Panc1 (cell line): ENCODE measurements around the gene CFAP58. TPM values are rescaled to one million over a fixed set of nuclear protein-coding genes. Genes with fewer than 3 reads are reported as not detected.

Source experiments
- ATAC-seq: fragments of 200-7000 bp; cut with Tn5 transposase; 2 replicates; pipeline ENCODE4 v1.9.1; 2020; ENCODE audit warnings: mild to moderate bottlenecking, moderate library complexity
- BruUV-seq: library from RNA; stranded (reverse); fragments of 400-500 nt; replicated peaks from 2 replicates; lab custom pipeline; 2021; lab: Mats Ljungman, UMichigan
- CTCF ChIA-PET: fragments of 300-600 bp; sonication (Branson Sonifier 250); formaldehyde crosslinking; loops from one replicate; lab custom pipeline; 2022; ENCODE audit warnings: antibody characterized with exemption; lab: Charles Lee
- POLR2A ChIA-PET: fragments of 300-600 bp; sonication (Branson Sonifier 250); formaldehyde crosslinking; loops from one replicate; lab custom pipeline; 2022; ENCODE audit warnings: antibody characterized with exemption; lab: Charles Lee
- DNase-seq: peaks from one replicate; pipeline ENCODE4 v3.0.0-alpha.2; 2010; ENCODE audit warnings: low read depth, low spot score
- H3K27ac ChIP-seq: 2 replicates; pipeline ENCODE4 v1.5.1; 2011; ENCODE audit warnings: mild to moderate bottlenecking, low read length, inconsistent platforms
- H3K27me3 ChIP-seq: fragments of 200-500 bp; sonication (Bioruptor generic); 2 replicates; pipeline ENCODE4 v1.6.0; 2014; ENCODE audit warnings: low read length, inconsistent platforms; ENCODE audit not compliant: control insufficient read depth, insufficient read depth
- H3K36me3 ChIP-seq: fragments of 200-500 bp; sonication (Bioruptor generic); 2 replicates; pipeline ENCODE4 v1.5.1; 2014; ENCODE audit warnings: inconsistent platforms, mild to moderate bottlenecking, low read length, moderate library complexity; ENCODE audit not compliant: control insufficient read depth, insufficient read depth
- H3K4me1 ChIP-seq: 2 replicates; pipeline ENCODE4 v1.5.1; 2011; ENCODE audit warnings: inconsistent platforms, mild to moderate bottlenecking, low read length, moderate library complexity; ENCODE audit not compliant: control insufficient read depth, insufficient read depth
- H3K4me3 ChIP-seq, 2 experiments: 2 replicates each; pipeline ENCODE4 v1.5.1; 2011 to 2012; ENCODE audit warnings: low read depth in 2 of 2, low read length in 2 of 2, mild to moderate bottlenecking in 2 of 2, inconsistent platforms in 1 of 2, moderate library complexity in 1 of 2
- H3K9me3 ChIP-seq: fragments of 200-500 bp; sonication (Bioruptor generic); 2 replicates; pipeline ENCODE4 v1.5.1; 2014; ENCODE audit warnings: low read depth, mild to moderate bottlenecking, inconsistent platforms, low read length, moderate library complexity; ENCODE audit not compliant: control insufficient read depth, insufficient read depth
- POLR2AphosphoS5 ChIP-seq: IDR thresholded peaks from 2 replicates; pipeline ENCODE4 v1.6.1; 2012; ENCODE audit warnings: mild to moderate bottlenecking, low read depth, low read length, moderate library complexity
- SIN3A ChIP-seq: IDR thresholded peaks from 2 replicates; pipeline ENCODE4 v1.6.1; 2012; ENCODE audit warnings: low read depth, mild to moderate bottlenecking, low read length, moderate library complexity, borderline replicate concordance; ENCODE audit not compliant: insufficient read depth
- TCF7L2 ChIP-seq: IDR thresholded peaks from 2 replicates; pipeline ENCODE4 v1.6.1; 2011; ENCODE audit warnings: mild to moderate bottlenecking, low read depth, low read length, inconsistent platforms
- in situ Hi-C: cut with HindIII; loops from 2 replicates; pipeline ENCODE4 v1.10.0; 2016; ENCODE audit warnings: low sequenced_read_pairs, low pct_unique_long_range_greater_than_20kb
- intact Hi-C: fragments of 100-400 bp; cut with micrococcal nuclease; formaldehyde crosslinking; loops from one replicate; pipeline ENCODE4 v1.10.0; 2022; ENCODE audit not compliant: unreplicated experiment
- total RNA-seq: library from RNA; stranded (reverse); gene quantifications from one replicate; pipeline ENCODE4 v1.2.1, GENCODE V29; 2021; ENCODE audit not compliant: unreplicated experiment
- TF ChIP-seq, protein P1 (sequence below), 2 experiments: IDR thresholded peaks; 2 replicates each; pipeline ENCODE4 v1.6.1; 2011 to 2012; ENCODE audit warnings: low read depth in 2 of 2, control low read depth in 1 of 2, low read length in 1 of 2, mild to moderate bottlenecking in 1 of 2, moderate library complexity in 1 of 2; ENCODE audit not compliant: insufficient read depth in 1 of 2
- TF ChIP-seq, protein P2 (sequence below): fragments of 450-650 bp; IDR thresholded peaks from 2 replicates; pipeline ENCODE4 v1.5.1; 2017; ENCODE audit warnings: mild to moderate bottlenecking

The CFAP58 gene
- total RNA-seq, 1 experiment from 2014 or later: 2.0 TPM

DNA sequence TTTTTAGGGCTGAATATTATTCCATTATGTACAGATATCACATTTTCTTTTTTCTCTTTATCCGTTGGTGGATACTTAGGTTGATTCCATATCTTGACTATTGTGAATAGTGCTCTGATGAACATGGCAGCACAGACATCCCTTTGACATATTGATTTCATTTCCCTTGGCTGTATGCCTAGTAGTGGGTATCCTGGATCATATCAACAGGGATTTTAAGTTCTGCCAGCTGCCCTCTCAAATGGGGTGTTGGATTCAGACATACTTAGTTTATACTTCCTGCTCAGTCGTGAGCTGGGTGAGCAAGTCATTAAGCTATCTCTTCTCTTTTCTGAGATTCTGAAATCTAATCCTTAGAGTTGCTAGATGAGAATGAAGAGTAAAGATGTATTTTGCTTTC is 147.8 kb downstream of the CFAP58 start:
- DNase-seq: no peak
- Histone ChIP-seq H3K36me3 (no peaks in the 10 kb centered on the region), H3K4me1 (no peaks in the 10 kb centered on the region), H3K27me3 (peaks cover 18% of the 10 kb centered on the region), H3K4me3 (no peak overlapping the region), H3K27ac (no peak overlapping the region), H3K9me3 (no peaks in the 10 kb centered on the region)
- TF ChIP-seq, protein P1, sequence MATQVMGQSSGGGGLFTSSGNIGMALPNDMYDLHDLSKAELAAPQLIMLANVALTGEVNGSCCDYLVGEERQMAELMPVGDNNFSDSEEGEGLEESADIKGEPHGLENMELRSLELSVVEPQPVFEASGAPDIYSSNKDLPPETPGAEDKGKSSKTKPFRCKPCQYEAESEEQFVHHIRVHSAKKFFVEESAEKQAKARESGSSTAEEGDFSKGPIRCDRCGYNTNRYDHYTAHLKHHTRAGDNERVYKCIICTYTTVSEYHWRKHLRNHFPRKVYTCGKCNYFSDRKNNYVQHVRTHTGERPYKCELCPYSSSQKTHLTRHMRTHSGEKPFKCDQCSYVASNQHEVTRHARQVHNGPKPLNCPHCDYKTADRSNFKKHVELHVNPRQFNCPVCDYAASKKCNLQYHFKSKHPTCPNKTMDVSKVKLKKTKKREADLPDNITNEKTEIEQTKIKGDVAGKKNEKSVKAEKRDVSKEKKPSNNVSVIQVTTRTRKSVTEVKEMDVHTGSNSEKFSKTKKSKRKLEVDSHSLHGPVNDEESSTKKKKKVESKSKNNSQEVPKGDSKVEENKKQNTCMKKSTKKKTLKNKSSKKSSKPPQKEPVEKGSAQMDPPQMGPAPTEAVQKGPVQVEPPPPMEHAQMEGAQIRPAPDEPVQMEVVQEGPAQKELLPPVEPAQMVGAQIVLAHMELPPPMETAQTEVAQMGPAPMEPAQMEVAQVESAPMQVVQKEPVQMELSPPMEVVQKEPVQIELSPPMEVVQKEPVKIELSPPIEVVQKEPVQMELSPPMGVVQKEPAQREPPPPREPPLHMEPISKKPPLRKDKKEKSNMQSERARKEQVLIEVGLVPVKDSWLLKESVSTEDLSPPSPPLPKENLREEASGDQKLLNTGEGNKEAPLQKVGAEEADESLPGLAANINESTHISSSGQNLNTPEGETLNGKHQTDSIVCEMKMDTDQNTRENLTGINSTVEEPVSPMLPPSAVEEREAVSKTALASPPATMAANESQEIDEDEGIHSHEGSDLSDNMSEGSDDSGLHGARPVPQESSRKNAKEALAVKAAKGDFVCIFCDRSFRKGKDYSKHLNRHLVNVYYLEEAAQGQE (IDR thresholded peaks at IDR 0.05; ENCODE audit: insufficient read depth in 1 of 2, low read depth in 2 of 2, low read length in 1 of 2): no peak
- TF ChIP-seq, protein P2, sequence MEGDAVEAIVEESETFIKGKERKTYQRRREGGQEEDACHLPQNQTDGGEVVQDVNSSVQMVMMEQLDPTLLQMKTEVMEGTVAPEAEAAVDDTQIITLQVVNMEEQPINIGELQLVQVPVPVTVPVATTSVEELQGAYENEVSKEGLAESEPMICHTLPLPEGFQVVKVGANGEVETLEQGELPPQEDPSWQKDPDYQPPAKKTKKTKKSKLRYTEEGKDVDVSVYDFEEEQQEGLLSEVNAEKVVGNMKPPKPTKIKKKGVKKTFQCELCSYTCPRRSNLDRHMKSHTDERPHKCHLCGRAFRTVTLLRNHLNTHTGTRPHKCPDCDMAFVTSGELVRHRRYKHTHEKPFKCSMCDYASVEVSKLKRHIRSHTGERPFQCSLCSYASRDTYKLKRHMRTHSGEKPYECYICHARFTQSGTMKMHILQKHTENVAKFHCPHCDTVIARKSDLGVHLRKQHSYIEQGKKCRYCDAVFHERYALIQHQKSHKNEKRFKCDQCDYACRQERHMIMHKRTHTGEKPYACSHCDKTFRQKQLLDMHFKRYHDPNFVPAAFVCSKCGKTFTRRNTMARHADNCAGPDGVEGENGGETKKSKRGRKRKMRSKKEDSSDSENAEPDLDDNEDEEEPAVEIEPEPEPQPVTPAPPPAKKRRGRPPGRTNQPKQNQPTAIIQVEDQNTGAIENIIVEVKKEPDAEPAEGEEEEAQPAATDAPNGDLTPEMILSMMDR: no peak
- TF ChIP-seq POLR2AphosphoS5 (no peak), TCF7L2 (no peak), SIN3A (no peak)
- POLR2A ChIA-PET: no interaction called here
- in situ Hi-C loops: no loop called here
- no peak for ATAC-seq
- intact Hi-C loops: no loop called here
- CTCF ChIA-PET: no interaction called here
- BruUV-seq: no TSS peak

DNA sequence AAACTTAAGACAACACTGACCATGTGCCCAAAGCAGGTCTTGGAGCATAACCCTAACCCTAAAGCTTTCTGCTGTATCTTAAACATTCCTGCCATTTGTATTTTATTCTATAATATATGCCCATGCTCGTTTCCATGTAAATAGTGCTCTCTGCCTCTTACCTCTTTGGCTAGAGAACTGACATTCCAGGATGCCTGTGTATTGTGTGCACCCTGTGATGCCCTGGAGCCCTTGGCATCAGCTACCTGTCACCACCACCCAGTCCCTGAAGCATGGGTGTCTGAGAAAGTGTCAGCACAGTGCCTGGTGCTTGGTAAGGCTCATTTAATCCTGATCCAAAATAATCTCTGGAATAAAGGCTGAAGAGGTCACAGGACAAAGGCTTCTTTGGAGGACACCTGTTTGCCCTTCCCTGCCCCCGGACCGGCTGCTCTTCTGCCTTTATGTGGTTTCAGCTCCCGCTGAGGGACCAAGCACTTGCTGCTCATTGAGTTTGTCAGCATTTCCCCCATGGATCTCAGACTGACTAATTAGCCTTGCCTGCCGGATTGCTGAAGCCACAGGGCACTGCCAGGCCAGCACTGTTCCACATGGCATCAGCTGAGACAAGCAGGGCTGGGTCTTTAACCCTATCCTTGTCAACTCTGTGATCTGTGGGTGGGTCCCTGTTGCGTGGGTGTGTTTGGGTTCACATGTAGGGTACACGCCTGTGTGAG is 148.4 kb downstream of the CFAP58 start:
- intact Hi-C loops (no loop called here), in situ Hi-C loops (no loop called here)
- Histone ChIP-seq H3K4me3 (no peak overlapping the region), H3K27me3 (peaks cover 18% of the 10 kb centered on the region), H3K4me1 (no peaks in the 10 kb centered on the region), H3K36me3 (no peaks in the 10 kb centered on the region), H3K9me3 (no peaks in the 10 kb centered on the region), H3K27ac (no peak overlapping the region)
- DNase-seq (no peak), ATAC-seq (no peak)
- BruUV-seq: no TSS peak
- ChIA-PET CTCF (no interaction called here), POLR2A (no interaction called here)
- TF ChIP-seq, protein P1 (IDR thresholded peaks at IDR 0.05; ENCODE audit: insufficient read depth in 1 of 2, low read depth in 2 of 2, low read length in 1 of 2): no peak
- TF ChIP-seq, protein P2: no peak
- TF ChIP-seq SIN3A (no peak), POLR2AphosphoS5 (no peak), TCF7L2 (no peak)
